GM23338 (cell line): ENCODE results near the gene MIR17HG. TPM values are rescaled to one million over a fixed set of nuclear protein-coding genes. Genes with fewer than 3 reads are reported as not detected.

Experiments
- ATAC-seq: fragments of 200-7000 bp; cut with Tn5 transposase; 3 replicates; pipeline ENCODE4 v1.9.1; 2020
- DNase-seq: peaks from one replicate; pipeline ENCODE4 v3.0.0-alpha.2; 2015; ENCODE audit warnings: low spot score
- H2AFZ ChIP-seq: fragments of 200-600 bp; sonication (generic); 2 replicates; pipeline ENCODE4 v1.8.0; 2016; ENCODE audit warnings: antibody characterized with exemption, mild to moderate bottlenecking, moderate library complexity
- H3F3A ChIP-seq: fragments of 200-600 bp; sonication (generic); replicated peaks from 2 replicates; pipeline ENCODE4 v1.8.0; 2017; ENCODE audit warnings: antibody characterized with exemption, mixed run types, low read depth
- H3K27ac ChIP-seq: fragments of 200-600 bp; sonication (generic); 2 replicates; pipeline ENCODE4 v1.6.1; 2016; ENCODE audit warnings: low read depth
- H3K27me3 ChIP-seq: fragments of 200-600 bp; sonication (generic); 2 replicates; pipeline ENCODE4 v1.8.0; 2016; ENCODE audit warnings: mild to moderate bottlenecking, mixed run types, moderate library complexity; ENCODE audit not compliant: insufficient read depth
- H3K36me3 ChIP-seq: fragments of 200-600 bp; sonication (generic); 2 replicates; pipeline ENCODE4 v1.8.0; 2016; ENCODE audit warnings: mild to moderate bottlenecking; ENCODE audit not compliant: insufficient read depth
- H3K4me1 ChIP-seq: fragments of 200-600 bp; sonication (generic); 2 replicates; pipeline ENCODE4 v1.8.0; 2016; ENCODE audit warnings: mild to moderate bottlenecking, moderate library complexity; ENCODE audit not compliant: insufficient read depth
- H3K4me2 ChIP-seq: fragments of 200-600 bp; sonication (generic); 2 replicates; pipeline ENCODE4 v1.7.1; 2017; ENCODE audit warnings: mixed run types
- H3K4me3 ChIP-seq: fragments of 200-600 bp; sonication (generic); 2 replicates; pipeline ENCODE4 v1.6.1; 2016; ENCODE audit warnings: mixed run types
- H3K79me2 ChIP-seq: fragments of 200-600 bp; sonication (generic); replicated peaks from 2 replicates; pipeline ENCODE4 v1.8.0; 2017; ENCODE audit warnings: mild to moderate bottlenecking; ENCODE audit not compliant: insufficient read depth
- H3K9me2 ChIP-seq: fragments of 200-600 bp; sonication (generic); 2 replicates; pipeline ENCODE4 v1.8.0; 2017; ENCODE audit not compliant: insufficient read depth
- H4K20me1 ChIP-seq: fragments of 200-600 bp; sonication (generic); replicated peaks from 2 replicates; pipeline ENCODE4 v1.8.0; 2017; ENCODE audit warnings: mild to moderate bottlenecking; ENCODE audit not compliant: insufficient read depth
- H3K27ac Mint-ChIP-seq: 2 replicates; pipeline ENCODE4 v1.8.0; 2020; ENCODE audit warnings: inconsistent platforms, mild to moderate bottlenecking, moderate library complexity, mixed read lengths
- H3K27me3 Mint-ChIP-seq: 3 replicates; pipeline ENCODE4 v1.8.0; 2022; ENCODE audit warnings: low read depth, mild to moderate bottlenecking, moderate library complexity, mixed read lengths, inconsistent platforms; ENCODE audit not compliant: insufficient read depth, poor library complexity
- H3K36me3 Mint-ChIP-seq: 3 replicates; pipeline ENCODE4 v1.8.0; 2021; ENCODE audit warnings: low read depth, mild to moderate bottlenecking, inconsistent platforms, moderate library complexity, mixed read lengths
- H3K4me1 Mint-ChIP-seq: 3 replicates; pipeline ENCODE4 v1.8.0; 2020; ENCODE audit warnings: mild to moderate bottlenecking, inconsistent platforms, mixed read lengths
- H3K4me3 Mint-ChIP-seq: 3 replicates; pipeline ENCODE4 v1.8.0; 2021; ENCODE audit warnings: moderate library complexity, mild to moderate bottlenecking, inconsistent platforms, mixed read lengths
- H3K9me3 Mint-ChIP-seq: 3 replicates; pipeline ENCODE4 v1.8.0; 2020; ENCODE audit warnings: moderate library complexity, mild to moderate bottlenecking, inconsistent platforms, mixed read lengths
- CREB1 ChIP-seq: fragments of 250-450 bp; sonication (Bioruptor Pico); IDR thresholded peaks from 2 replicates; pipeline ENCODE4 v1.5.0; 2020; ENCODE audit warnings: low read depth, mild to moderate bottlenecking, moderate library complexity
- EZH2 ChIP-seq: fragments of 200-600 bp; sonication (generic); IDR thresholded peaks from one replicate; pipeline ENCODE4 v1.8.0; 2017; ENCODE audit warnings: antibody characterized with exemption, mild to moderate bottlenecking, low read depth; ENCODE audit not compliant: unreplicated experiment
- EZH2phosphoT487 ChIP-seq: fragments of 200-600 bp; sonication (generic); IDR thresholded peaks from one replicate; pipeline ENCODE4 v1.8.1; 2018; ENCODE audit warnings: antibody characterized with exemption; ENCODE audit not compliant: unreplicated experiment
- JUNB ChIP-seq: IDR thresholded peaks from one replicate; pipeline ENCODE4 v1.6.1; 2016; ENCODE audit warnings: antibody characterized with exemption; ENCODE audit not compliant: unreplicated experiment
- NANOG ChIP-seq: IDR thresholded peaks from 2 replicates; pipeline ENCODE4 v1.6.1; 2016; ENCODE audit warnings: antibody characterized with exemption, borderline replicate concordance
- POLR2AphosphoS5 ChIP-seq: IDR thresholded peaks from 2 replicates; pipeline ENCODE4 v1.6.1; 2016; ENCODE audit warnings: antibody characterized with exemption, low read depth
- STAT1 ChIP-seq: IDR thresholded peaks from one replicate; pipeline ENCODE4 v1.6.1; 2016; ENCODE audit warnings: antibody characterized with exemption; ENCODE audit not compliant: unreplicated experiment
- ZNF114 ChIP-seq: fragments of 250-450 bp; sonication (Bioruptor Pico); IDR thresholded peaks from 2 replicates; pipeline ENCODE4 v1.5.0; 2020; ENCODE audit warnings: mild to moderate bottlenecking, moderate library complexity
- ZNF331 ChIP-seq: fragments of 250-450 bp; sonication (Bioruptor Pico); IDR thresholded peaks from 2 replicates; pipeline ENCODE4 v1.5.0; 2020; ENCODE audit warnings: low read depth, mild to moderate bottlenecking, moderate library complexity
- polyA plus RNA-seq: library from polyadenylated mRNA; unstranded; fragments of >200 nt; fragmentation: Nextera tagmentation; extraction: Ambion mirVana; gene quantifications from 2 replicates; pipeline ENCODE4 v1.2.1, GENCODE V29; 2016
- total RNA-seq: library from RNA; depleted of rRNA; stranded (reverse); fragments of >200 nt; shearing (Covaris generic); gene quantifications from 2 replicates; pipeline ENCODE4 v1.2.3, GENCODE V29; 2014
- TF ChIP-seq, protein P1 (sequence below): IDR thresholded peaks from 2 replicates; pipeline ENCODE4 v1.6.1; 2016; ENCODE audit warnings: antibody characterized with exemption
- TF ChIP-seq, protein P2 (sequence below), 2 experiments: fragments of 200-600 bp in 1 of 2; sonication (generic) in 1 of 2; conservative IDR thresholded peaks; 2 replicates each; pipeline versions ENCODE4 v1.5.1 to v1.6.1; 2016 to 2017; ENCODE audit warnings: antibody characterized with exemption in 2 of 2, low read depth in 2 of 2, mild to moderate bottlenecking in 2 of 2, moderate library complexity in 1 of 2
- TF ChIP-seq, protein P3 (sequence below): IDR thresholded peaks from one replicate; pipeline ENCODE4 v1.6.1; 2018; ENCODE audit warnings: antibody characterized with exemption; ENCODE audit not compliant: unreplicated experiment
- TF ChIP-seq, protein P4 (sequence below): fragments of 250-450 bp; sonication (Bioruptor Pico); IDR thresholded peaks from 2 replicates; pipeline ENCODE4 v1.5.0; 2020; ENCODE audit warnings: mild to moderate bottlenecking, moderate library complexity

The MIR17HG gene
- total and polyA plus RNA-seq, 2 experiments from 2014 or later: 14.8 to 46.0 TPM

DNA sequence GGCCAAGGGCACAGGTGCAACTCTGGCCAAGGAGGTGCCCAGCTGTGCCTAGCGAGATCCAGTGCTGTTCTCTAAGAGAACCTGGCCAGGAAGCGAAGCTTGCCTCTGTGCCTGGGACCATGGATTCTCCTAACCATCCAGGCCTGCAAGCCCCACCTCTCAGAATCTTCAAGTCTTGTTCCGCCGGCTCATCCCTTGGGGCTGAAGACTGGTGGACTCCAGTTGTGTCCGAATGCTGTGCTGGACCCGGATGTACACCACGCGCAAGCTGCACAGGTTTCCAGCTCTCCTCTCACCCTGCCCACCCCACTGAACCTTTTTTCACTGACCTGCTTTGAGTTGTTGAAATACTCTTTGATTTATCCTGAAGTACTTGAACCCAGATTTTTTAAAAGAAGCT is 27.5 kb upstream of the MIR17HG start:
- no peak overlapping the region for H3K4me3 ChIP-seq
- ATAC-seq (no peak; the same call in 2 of the 3 replicates), DNase-seq (peak; percentile 3)
- H3K27me3 ChIP-seq: no peaks in the 10 kb centered on the region
- H3K9me3 Mint-ChIP-seq: no peaks in the 10 kb centered on the region
- H3K9me2 ChIP-seq: no peaks in the 10 kb centered on the region
- H2AFZ ChIP-seq: no peak overlapping the region
- H3K27ac Mint-ChIP-seq: no peak overlapping the region; the same call in 1 of the 2 replicates
- TF ChIP-seq ZNF331 (CRISPR knock-in tag): no peak
- no peak for TF ChIP-seq NANOG
- no peak for TF ChIP-seq POLR2AphosphoS5
- TF ChIP-seq EZH2: no peak
- no peak for TF ChIP-seq ZNF114 (CRISPR knock-in tag)
- no peak for TF ChIP-seq JUNB
- TF ChIP-seq, protein P1, sequence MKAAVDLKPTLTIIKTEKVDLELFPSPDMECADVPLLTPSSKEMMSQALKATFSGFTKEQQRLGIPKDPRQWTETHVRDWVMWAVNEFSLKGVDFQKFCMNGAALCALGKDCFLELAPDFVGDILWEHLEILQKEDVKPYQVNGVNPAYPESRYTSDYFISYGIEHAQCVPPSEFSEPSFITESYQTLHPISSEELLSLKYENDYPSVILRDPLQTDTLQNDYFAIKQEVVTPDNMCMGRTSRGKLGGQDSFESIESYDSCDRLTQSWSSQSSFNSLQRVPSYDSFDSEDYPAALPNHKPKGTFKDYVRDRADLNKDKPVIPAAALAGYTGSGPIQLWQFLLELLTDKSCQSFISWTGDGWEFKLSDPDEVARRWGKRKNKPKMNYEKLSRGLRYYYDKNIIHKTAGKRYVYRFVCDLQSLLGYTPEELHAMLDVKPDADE: no peak
- TF ChIP-seq, protein P2, sequence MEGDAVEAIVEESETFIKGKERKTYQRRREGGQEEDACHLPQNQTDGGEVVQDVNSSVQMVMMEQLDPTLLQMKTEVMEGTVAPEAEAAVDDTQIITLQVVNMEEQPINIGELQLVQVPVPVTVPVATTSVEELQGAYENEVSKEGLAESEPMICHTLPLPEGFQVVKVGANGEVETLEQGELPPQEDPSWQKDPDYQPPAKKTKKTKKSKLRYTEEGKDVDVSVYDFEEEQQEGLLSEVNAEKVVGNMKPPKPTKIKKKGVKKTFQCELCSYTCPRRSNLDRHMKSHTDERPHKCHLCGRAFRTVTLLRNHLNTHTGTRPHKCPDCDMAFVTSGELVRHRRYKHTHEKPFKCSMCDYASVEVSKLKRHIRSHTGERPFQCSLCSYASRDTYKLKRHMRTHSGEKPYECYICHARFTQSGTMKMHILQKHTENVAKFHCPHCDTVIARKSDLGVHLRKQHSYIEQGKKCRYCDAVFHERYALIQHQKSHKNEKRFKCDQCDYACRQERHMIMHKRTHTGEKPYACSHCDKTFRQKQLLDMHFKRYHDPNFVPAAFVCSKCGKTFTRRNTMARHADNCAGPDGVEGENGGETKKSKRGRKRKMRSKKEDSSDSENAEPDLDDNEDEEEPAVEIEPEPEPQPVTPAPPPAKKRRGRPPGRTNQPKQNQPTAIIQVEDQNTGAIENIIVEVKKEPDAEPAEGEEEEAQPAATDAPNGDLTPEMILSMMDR (conservative IDR thresholded peaks at IDR 0.05; ENCODE audit: low read depth in 2 of 2): no peak
- TF ChIP-seq, protein P3, sequence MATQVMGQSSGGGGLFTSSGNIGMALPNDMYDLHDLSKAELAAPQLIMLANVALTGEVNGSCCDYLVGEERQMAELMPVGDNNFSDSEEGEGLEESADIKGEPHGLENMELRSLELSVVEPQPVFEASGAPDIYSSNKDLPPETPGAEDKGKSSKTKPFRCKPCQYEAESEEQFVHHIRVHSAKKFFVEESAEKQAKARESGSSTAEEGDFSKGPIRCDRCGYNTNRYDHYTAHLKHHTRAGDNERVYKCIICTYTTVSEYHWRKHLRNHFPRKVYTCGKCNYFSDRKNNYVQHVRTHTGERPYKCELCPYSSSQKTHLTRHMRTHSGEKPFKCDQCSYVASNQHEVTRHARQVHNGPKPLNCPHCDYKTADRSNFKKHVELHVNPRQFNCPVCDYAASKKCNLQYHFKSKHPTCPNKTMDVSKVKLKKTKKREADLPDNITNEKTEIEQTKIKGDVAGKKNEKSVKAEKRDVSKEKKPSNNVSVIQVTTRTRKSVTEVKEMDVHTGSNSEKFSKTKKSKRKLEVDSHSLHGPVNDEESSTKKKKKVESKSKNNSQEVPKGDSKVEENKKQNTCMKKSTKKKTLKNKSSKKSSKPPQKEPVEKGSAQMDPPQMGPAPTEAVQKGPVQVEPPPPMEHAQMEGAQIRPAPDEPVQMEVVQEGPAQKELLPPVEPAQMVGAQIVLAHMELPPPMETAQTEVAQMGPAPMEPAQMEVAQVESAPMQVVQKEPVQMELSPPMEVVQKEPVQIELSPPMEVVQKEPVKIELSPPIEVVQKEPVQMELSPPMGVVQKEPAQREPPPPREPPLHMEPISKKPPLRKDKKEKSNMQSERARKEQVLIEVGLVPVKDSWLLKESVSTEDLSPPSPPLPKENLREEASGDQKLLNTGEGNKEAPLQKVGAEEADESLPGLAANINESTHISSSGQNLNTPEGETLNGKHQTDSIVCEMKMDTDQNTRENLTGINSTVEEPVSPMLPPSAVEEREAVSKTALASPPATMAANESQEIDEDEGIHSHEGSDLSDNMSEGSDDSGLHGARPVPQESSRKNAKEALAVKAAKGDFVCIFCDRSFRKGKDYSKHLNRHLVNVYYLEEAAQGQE: no peak
- no peak for TF ChIP-seq CREB1 (CRISPR knock-in tag)
- TF ChIP-seq, protein P4, sequence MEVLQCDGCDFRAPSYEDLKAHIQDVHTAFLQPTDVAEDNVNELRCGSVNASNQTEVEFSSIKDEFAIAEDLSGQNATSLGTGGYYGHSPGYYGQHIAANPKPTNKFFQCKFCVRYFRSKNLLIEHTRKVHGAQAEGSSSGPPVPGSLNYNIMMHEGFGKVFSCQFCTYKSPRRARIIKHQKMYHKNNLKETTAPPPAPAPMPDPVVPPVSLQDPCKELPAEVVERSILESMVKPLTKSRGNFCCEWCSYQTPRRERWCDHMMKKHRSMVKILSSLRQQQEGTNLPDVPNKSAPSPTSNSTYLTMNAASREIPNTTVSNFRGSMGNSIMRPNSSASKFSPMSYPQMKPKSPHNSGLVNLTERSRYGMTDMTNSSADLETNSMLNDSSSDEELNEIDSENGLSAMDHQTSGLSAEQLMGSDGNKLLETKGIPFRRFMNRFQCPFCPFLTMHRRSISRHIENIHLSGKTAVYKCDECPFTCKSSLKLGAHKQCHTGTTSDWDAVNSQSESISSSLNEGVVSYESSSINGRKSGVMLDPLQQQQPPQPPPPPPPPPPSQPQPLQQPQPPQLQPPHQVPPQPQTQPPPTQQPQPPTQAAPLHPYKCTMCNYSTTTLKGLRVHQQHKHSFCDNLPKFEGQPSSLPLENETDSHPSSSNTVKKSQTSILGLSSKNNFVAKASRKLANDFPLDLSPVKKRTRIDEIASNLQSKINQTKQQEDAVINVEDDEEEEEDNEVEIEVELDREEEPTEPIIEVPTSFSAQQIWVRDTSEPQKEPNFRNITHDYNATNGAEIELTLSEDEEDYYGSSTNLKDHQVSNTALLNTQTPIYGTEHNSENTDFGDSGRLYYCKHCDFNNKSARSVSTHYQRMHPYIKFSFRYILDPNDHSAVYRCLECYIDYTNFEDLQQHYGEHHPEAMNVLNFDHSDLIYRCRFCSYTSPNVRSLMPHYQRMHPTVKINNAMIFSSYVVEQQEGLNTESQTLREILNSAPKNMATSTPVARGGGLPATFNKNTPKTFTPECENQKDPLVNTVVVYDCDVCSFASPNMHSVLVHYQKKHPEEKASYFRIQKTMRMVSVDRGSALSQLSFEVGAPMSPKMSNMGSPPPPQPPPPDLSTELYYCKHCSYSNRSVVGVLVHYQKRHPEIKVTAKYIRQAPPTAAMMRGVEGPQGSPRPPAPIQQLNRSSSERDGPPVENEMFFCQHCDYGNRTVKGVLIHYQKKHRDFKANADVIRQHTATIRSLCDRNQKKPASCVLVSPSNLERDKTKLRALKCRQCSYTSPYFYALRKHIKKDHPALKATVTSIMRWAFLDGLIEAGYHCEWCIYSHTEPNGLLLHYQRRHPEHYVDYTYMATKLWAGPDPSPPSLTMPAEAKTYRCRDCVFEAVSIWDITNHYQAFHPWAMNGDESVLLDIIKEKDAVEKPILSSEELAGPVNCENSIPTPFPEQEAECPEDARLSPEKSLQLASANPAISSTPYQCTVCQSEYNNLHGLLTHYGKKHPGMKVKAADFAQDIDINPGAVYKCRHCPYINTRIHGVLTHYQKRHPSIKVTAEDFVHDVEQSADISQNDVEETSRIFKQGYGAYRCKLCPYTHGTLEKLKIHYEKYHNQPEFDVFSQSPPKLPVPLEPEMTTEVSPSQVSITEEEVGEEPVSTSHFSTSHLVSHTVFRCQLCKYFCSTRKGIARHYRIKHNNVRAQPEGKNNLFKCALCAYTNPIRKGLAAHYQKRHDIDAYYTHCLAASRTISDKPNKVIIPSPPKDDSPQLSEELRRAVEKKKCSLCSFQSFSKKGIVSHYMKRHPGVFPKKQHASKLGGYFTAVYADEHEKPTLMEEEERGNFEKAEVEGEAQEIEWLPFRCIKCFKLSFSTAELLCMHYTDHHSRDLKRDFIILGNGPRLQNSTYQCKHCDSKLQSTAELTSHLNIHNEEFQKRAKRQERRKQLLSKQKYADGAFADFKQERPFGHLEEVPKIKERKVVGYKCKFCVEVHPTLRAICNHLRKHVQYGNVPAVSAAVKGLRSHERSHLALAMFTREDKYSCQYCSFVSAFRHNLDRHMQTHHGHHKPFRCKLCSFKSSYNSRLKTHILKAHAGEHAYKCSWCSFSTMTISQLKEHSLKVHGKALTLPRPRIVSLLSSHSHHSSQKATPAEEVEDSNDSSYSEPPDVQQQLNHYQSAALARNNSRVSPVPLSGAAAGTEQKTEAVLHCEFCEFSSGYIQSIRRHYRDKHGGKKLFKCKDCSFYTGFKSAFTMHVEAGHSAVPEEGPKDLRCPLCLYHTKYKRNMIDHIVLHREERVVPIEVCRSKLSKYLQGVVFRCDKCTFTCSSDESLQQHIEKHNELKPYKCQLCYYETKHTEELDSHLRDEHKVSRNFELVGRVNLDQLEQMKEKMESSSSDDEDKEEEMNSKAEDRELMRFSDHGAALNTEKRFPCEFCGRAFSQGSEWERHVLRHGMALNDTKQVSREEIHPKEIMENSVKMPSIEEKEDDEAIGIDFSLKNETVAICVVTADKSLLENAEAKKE (CRISPR knock-in tag): no peak
- TF ChIP-seq EZH2phosphoT487: no peak
- no peak for TF ChIP-seq STAT1
- H3K4me1 ChIP-seq: no peaks in the 10 kb centered on the region
- no peak overlapping the region for H3K4me3 Mint-ChIP-seq
- no peak overlapping the region for H3K27ac ChIP-seq
- H4K20me1 ChIP-seq: no peaks in the 10 kb centered on the region
- H3F3A ChIP-seq: no peaks in the 10 kb centered on the region
- H3K4me2 ChIP-seq: no peak overlapping the region
- no peaks in the 10 kb centered on the region for H3K36me3 Mint-ChIP-seq
- no peaks in the 10 kb centered on the region for H3K79me2 ChIP-seq
- H3K36me3 ChIP-seq: no peaks in the 10 kb centered on the region
- H3K4me1 Mint-ChIP-seq: peaks cover 3% of the 10 kb centered on the region
- H3K27me3 Mint-ChIP-seq: peaks cover 1% of the 10 kb centered on the region
